ENCODE data around the gene MBOAT2.
"Not testable (repeated sequence)": the region's sequence is repeated elsewhere in the genome, so short reads cannot be mapped to it uniquely, and the experiment has no call there.

The MBOAT2 gene

DNA sequence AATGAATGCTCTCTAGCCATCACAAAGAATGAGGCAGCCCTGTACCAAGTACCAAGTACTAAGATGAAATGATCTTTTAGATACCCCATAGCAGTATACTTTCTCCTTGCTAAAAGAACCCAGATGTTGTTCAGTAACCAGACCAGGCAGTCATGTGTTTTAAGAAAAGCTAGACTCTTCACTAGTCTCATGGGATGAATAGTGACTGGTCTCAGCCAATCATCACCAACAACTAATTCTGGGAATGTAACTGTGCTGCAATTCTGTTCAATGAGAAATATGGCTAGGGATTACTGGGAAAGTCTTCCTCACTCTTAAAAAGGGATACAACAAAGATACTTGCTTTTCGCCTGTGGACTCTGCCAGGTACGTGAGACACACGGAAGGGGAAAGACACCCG, 29.5 kb downstream of the MBOAT2 start:
- DNase-seq: no peak
- intact Hi-C loops (cut with DNase I): no loop called here

DNA sequence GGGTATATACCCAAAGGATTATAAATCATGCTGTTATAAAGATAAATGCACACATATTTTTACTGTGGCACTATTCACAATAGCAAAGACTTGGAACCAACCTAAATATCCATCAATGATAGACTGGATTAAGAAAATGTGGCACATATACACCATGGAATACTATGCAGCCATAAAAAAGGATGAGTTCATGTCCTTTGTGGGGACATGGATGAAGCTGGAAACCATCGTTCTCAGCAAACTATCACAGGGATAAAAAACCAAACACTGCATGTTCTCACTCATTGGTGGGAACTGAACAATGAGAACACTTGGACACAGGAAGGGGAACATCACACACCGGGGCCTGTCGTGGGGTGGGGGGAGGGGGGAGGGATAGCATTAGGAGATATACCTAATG, 30.5 kb downstream of the MBOAT2 start:
- intact Hi-C loops (cut with DNase I); DNase-seq: not testable (repeated sequence)

DNA sequence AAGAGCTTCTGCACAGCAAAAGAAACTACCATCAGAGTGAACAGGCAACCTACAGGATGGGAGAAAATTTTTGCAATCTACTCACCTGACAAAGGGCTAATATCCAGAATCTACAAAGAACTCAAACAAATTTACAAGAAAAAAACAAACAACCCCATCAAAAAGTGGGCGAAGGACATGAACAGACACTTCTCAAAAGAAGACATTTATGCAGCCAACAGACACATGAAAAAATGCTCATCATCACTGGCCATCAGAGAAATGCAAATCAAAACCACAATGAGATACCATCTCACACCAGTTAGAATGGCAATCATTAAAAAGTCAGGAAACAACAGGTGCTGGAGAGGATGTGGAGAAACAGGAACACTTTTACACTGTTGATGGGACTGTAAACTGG, 30.9 kb downstream of the MBOAT2 start:
- DNase-seq; intact Hi-C loops (cut with DNase I): not testable (repeated sequence)

DNA sequence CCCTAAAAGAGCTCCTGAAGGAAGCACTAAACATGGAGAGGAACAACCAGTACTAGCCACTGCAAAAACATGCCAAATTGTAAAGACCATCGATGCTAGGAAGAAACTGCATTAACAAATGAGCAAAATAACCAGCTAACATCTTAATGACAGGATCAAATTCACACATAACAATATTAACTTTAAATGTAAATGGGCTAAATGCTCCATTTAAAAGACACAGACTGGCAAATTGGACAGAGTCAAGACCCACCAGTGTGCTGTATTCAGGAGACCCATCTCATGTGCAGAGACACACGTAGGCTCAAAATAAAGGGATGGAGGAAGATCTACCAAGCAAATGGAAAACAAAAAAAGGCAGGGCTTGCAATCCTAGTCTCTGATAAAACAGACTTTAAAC, 34.1 kb downstream of the MBOAT2 start:
- DNase-seq; intact Hi-C loops (cut with DNase I): not testable (repeated sequence)

DNA sequence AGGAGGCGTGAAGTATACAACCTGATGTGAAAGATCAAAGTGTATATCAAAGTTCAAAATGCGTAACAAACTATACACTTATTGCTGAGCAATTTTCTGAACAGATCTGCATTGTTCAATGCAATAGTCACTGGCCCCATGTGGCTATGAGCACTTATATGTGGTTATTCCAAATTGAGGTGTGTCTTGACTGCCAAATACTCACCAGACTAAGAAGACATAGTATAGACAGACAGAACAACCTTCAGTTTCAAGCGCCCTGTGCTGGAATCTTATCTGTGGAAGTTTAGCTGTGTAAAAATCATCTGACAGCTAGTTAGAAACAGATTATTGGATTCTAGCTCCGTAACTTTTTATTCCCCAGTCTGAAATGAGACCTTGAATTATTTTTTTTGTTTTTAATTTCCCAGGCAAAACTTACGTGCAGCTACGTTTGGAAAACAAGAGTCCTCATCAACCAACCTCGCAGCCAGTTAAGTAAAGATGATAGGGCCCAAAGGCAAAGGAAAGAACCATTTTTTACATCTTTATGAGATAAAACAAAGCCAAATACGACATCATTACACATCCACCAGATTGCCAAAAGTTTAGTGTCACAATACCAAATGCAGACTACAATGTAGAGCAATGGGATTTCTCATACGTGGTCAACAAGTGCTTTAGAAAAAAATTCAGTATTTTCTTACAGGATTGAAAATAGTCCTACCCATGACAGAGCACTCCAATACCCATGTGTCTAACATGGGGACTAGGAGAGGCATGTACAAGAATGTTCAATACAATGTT, 37.2 kb downstream of the MBOAT2 start:
- DNase-seq: no peak
- intact Hi-C loops (cut with DNase I): no loop called here

DNA sequence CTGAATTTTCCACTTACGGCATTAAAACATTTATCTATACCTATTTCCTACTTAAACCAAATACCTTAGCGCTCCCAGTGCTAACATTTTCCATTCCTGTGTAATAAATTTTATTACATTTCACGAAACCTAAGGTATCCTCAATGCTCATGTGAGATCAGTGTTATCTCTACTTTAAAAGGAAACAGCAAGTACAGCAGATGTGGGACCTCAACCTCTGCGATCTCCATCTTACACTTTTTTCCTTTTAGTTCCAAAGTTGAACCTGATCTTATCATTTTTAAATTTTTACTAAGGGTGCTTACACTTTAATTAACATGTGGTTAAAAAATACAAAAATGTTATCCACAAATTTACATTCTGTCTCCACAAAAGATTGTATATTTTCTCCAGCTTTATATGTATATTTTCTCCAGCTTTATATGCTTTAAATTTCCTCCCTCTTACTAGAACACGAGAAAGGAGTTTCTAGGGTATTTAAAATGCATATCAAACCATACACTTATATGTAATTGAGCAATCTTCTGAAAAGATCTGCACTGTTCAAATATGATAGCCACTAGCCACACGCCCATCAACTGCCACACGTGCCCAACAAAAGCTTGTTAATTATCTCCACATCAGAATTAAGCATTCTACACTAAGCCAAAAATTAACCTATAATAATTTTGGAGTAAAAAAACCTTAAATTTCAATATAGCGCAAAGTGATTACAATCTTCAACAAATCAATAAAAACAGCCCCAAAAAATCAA, 38.1 kb downstream of the MBOAT2 start:
- intact Hi-C loops (cut with DNase I): no loop called here
- no peak for DNase-seq

DNA sequence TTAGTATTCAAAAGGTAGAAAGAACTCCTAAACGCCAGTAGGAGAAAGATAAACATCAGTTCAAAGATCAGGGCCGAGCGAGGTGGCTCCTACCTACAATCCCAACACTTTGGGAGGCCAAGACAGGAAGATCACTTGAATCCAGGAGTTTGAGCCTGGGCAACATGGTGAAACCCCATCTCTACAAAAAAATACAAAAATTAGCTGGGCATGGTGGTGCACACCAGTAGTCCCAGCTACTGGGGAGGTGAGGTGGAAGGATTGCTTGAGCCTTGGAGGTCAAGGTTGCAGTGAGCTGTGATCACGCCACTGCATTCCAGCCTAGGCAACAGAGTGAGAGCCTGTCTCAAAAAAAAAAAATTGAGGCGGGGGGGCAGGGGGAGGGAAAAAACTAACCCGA, 40.6 kb downstream of the MBOAT2 start:
- intact Hi-C loops (cut with DNase I): no loop called here
- DNase-seq: no peak

DNA sequence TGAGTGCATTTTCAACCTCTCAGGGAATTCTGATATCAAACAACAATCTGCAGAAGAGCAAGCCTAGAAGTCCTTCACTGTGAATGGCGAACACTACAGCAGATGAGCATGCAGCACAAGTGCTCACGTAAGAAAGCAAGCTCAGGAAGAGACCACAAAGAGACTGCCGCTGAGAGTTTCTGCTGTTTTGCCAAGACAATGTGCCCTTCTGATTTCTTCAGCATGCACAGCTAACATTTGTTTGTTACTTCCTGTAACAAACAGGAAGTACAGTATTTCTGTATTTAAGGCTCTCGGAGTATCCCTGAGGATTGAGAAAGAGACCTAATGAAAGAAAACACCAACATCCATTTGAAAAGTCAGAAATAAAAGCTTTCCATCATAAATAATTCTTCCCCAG, 45.9 kb downstream of the MBOAT2 start:
- intact Hi-C loops (cut with DNase I): no loop called here
- DNase-seq: no peak

DNA sequence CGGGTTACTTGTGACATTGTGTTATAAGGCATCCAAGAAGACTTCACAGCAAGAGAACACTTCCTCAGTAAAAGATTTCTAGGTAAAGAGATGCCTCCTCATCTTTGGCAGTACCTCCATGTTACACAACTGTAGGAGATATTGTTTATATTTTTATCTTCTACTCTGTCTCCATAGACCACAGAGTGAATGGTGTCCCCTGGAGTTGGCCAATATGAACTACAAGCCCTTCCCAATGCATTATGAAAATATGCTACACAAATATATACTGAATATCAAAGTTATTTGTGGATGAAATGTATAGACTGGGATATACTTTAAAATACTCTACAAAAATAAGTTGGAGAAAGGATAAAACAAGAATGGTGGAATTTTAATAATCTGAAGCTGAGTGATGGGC, 46.7 kb downstream of the MBOAT2 start:
- intact Hi-C loops (cut with DNase I): no loop called here
- DNase-seq: no peak

DNA sequence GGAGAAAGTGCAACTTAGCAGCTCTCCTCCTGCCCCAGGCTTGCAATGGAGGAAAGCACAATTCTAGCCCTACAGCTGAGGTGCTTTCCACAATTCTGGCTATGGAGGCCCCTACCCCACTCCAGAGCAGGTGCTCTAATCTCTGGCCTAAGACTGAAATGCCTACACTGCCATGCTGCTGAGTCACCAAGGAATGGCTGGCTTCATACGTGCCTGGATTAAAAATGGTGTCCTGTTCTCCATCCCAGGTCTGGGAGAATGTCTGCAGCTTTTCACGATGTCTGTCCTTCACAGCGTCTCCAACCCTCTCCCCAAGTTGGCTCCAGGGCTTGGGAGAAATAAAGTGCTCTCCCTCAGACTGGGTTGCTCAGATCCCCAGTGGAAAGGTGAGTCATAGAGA, 48.5 kb downstream of the MBOAT2 start:
- intact Hi-C loops (cut with DNase I): no loop called here
- no peak for DNase-seq

DNA sequence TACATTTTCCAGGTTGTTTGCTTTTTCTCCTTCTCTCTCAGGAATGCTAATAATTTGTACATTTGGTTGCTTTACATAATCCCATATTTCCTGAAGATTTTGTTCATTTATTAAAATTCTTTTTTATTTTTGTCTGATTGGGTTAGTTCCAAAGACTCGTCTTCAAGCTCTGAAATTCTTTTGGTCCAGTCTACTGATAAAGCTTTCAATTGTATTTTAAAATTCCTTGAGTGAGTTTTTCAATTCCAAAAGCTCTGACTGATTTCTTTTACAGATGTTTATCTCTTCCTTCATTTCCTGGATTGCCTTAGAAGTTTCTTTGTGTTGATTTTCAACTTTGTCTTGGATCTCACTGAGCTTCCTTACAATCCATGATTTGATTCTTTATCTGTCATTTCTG, 50.0 kb downstream of the MBOAT2 start:
- intact Hi-C loops (cut with DNase I): no loop called here
- DNase-seq: no peak

DNA sequence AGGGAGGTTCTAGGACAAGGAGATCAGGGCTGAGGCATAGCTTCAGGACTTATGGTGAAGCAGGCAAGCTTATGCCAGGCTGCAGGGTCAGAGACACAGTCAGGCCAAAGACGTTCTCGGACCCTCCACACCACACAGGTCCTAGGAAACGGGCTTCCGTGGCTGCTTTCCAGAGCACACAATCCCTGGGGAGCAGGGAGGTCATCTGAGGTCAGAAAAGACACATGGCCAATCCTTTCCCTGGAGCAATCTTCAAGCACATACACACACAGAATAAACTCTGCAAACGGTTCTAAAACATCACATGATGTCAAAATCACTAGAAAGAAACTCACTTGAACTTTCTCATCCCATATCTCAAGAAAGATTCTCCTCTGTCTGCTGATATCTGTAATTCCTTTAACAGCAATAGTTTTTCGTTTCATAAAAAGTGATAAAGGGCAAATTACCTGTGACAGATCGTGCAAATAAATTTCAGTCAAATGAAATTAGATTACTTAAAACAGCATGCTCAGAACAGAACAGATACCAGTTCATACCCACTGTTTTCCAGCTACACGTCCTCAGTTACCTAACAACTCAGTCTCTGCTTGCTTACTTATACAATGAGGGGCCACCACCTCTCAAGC, 63.9 kb downstream of the MBOAT2 start:
- DNase-seq: no peak
- intact Hi-C loops (cut with DNase I): no loop called here

DNA sequence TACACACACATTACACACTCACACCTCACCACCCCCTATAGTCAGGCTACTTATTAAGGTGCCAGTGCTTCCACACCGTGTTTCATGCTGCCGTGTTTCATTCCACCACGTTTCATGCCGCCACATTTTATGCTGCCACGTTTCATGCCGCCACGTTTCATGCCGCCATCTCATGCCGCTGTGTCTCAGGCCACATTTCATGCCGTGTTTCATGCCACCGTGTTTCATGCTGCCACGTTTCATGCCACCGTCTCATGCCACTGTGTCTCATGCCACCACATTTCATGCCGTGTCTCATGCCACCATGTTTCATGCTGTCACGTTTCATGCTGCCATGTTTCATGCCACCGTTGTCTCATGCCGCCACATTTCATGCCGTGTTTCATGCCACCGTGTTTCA, 65.1 kb downstream of the MBOAT2 start:
- no peak for DNase-seq
- intact Hi-C loops (cut with DNase I): no loop called here

DNA sequence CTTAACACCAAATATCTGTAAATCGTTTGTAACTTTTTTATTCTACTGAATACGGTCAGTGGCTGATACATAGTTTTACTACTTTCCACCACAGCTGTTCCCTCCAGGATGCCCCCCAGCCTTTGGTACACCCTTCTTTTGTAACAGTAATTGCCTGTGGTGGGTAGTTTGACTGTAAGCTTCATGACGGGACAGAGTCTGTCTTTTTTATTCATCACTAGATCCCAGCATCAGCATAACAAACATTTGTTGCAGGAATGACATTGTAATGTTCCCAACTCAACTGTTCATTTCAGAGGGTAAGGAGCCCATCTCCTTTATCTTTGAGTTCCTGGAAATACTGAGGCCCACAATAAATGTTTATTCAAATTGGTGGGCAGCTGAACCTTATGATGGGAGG, 67.5 kb downstream of the MBOAT2 start:
- DNase-seq: no peak
- intact Hi-C loops (cut with DNase I): no loop called here

DNA sequence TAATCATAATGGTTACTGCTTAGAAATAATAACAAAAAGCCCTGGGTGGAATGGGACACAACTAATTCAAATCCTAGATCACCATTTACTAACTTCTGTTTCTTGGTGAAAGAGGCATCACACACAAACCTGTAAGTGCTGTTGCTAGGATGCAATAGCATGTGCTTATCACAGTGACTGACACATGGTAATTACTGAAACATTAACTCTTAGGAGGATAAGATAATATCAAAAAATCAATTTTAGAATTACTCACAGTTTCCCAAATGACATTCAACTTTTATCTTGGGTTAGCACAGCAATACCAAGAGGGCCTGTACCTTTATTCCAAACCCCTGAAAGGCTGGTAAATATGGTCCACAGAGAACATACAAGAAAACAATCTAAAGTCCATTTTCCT, 69.1 kb downstream of the MBOAT2 start:
- intact Hi-C loops (cut with DNase I): no loop called here
- no peak for DNase-seq

DNA sequence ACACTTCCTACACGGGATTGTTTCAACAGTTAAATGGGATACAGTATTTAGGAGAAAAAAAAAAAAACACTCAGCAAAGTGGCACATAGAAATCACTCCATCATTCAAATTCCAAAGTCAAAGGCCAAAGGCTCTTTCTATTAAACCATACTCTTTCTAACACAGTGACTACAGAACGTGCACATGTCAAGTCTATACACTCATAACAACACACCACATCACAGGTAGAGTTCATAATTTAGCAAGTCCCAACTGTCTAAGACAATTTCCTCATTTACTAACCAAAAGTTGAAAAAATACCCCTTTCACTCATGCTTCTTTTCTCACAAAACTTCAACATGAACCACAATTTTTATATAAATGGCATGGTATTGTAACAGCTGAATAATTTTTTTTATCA, 70.8 kb downstream of the MBOAT2 start:
- intact Hi-C loops (cut with DNase I): no loop called here
- DNase-seq: no peak

DNA sequence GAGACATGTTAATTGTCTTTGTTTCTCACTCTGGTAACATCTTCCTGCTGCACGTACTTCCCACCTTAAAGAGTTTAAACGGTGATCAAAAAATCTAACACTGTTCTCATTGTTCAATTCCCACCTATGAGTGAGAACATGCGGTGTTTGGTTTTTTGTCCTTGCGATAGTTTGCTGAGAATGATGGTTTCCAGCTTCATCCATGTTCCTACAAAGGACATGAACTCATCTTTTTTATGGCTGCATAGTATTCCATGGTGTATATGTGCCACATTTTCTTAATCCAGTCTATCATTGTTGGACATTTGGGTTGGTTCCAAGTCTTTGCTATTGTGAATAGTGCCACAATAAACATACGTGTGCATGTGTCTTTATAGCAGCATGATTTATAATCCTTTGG, 73.3 kb downstream of the MBOAT2 start:
- intact Hi-C loops (cut with DNase I); DNase-seq: not testable (repeated sequence)

DNA sequence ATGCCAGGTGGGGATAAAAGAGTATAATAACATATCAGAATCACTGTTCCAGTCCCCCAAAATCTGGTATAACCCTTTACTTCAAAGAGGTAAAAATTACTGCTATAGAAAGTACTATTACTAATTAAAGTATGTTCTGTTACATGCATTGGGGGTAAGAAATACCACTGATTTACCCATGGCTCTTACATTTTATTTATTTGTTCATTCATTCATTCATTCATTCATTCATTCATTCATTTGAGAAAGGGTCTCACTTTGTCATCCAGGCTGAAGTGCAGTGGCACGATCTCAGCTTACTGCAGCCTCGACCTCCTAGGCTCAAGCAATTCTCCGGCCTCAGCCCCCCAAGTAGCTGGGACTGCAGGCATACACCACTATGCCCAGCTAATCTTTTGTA, 74.4 kb downstream of the MBOAT2 start:
- intact Hi-C loops (cut with DNase I): no loop called here
- no peak for DNase-seq

DNA sequence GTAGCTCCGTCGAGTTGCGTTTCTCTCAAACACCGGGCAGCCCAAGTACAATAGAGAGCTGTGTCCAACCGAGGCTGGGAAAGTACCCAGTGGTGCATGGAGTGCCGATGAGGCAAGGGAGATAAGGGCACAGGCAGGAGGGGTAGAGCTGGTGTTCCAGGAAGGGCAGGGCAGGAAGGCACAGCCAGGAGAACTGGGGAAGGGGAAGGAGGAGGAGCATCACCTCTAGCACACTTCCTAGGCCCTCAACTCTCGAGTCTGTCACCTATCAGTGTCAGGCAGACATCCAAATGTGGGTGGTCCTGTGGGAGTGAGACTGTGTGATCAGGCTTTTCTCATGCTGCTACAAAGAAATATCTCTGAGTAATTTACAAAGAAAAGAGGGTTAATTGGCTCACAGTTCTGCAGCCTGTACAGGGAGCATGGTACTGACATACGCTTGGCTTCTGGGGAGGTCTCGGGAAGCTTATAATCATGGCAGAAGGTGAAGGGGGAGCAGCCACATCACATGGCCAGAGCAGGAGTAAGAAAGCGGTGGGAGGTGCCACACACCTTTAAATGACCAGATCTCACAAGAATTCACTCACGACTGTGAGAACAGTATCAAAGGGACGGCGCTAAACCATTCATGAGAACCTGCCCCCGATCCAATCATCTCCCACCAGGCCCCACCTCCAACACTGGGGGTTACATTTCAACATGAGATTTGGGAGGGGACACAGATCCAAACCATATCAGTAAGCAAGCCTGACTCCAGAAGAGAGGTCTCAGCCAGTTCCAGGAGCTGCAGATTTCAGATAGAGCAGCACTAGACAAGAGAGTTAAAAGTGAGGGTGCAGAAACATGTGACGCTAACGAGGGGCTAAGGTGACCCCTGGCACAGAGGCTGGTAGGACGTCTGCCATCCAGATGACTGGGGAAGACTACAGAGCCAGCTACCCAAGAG, 75.7 kb downstream of the MBOAT2 start:
- peak; percentile 6 to 81 (median 50) for DNase-seq
- intact Hi-C loops (cut with DNase I): no loop called here

Data from head of caudate nucleus (tissue), 42 donors.